ENCODE measurements around the gene FOXN4.

FOXN4 gene

GRCh38 chr12:109273354-109273753, 35.7 kb downstream of the FOXN4 start:
- Histone ChIP-seq H3K27me3 (ENCODE audit: control insufficient read depth in 1 of 2, insufficient read depth in 2 of 2, low read length in 2 of 2) (no peaks in the 10 kb centered on the region), H3K36me3 (ENCODE audit: control insufficient read depth in 1 of 2, insufficient read depth in 2 of 2, low read length in 2 of 2) (peaks cover 0 to 7% of the 10 kb centered on the region in 2 donors), H3K9me3 (ENCODE audit: control insufficient read depth in 1 of 2, low read length in 2 of 2) (no peaks in the 10 kb centered on the region), H3K9ac (ENCODE audit: low read depth in 1 of 2, low read length in 2 of 2) (no peak overlapping the region), H3K4me1 (ENCODE audit: control insufficient read depth in 1 of 2, insufficient read depth in 2 of 2, low read length in 2 of 2) (peaks cover 0 to 1% of the 10 kb centered on the region in 2 donors), H3K27ac (ENCODE audit: low read depth, low read length) (no peak overlapping the region), H3K4me3 (ENCODE audit: low read depth in 1 of 2, low read length in 2 of 2) (no peak overlapping the region)

GRCh38 chr12:109271418-109271817, 37.7 kb downstream of the FOXN4 start:
- H3K9me3 ChIP-seq (ENCODE audit: control insufficient read depth in 1 of 2, low read length in 2 of 2) = no peaks in the 10 kb centered on the region
- no peaks in the 10 kb centered on the region for H3K4me1 ChIP-seq (ENCODE audit: control insufficient read depth in 1 of 2, insufficient read depth in 2 of 2, low read length in 2 of 2)
- no peak overlapping the region for H3K9ac ChIP-seq (ENCODE audit: low read depth in 1 of 2, low read length in 2 of 2)
- H3K36me3 ChIP-seq (ENCODE audit: control insufficient read depth in 1 of 2, insufficient read depth in 2 of 2, low read length in 2 of 2) = peaks cover 4 to 20% of the 10 kb centered on the region in 2 donors
- H3K27ac ChIP-seq (ENCODE audit: low read depth, low read length) = no peak overlapping the region
- no peak overlapping the region for H3K4me3 ChIP-seq (ENCODE audit: low read depth in 1 of 2, low read length in 2 of 2)
- no peaks in the 10 kb centered on the region for H3K27me3 ChIP-seq (ENCODE audit: control insufficient read depth in 1 of 2, insufficient read depth in 2 of 2, low read length in 2 of 2)

- no peaks in the 10 kb centered on the region for H3K9me3 ChIP-seq (ENCODE audit: control insufficient read depth in 1 of 2, low read length in 2 of 2)
- no peak overlapping the region for H3K9ac ChIP-seq (ENCODE audit: low read depth in 1 of 2, low read length in 2 of 2)
- H3K27me3 ChIP-seq (ENCODE audit: control insufficient read depth in 1 of 2, insufficient read depth in 2 of 2, low read length in 2 of 2) = no peaks in the 10 kb centered on the region
- H3K36me3 ChIP-seq (ENCODE audit: control insufficient read depth in 1 of 2, insufficient read depth in 2 of 2, low read length in 2 of 2) = peaks cover 9 to 29% of the 10 kb centered on the region in 2 donors
- H3K27ac ChIP-seq (ENCODE audit: low read depth, low read length) = no peak overlapping the region
- no peaks in the 10 kb centered on the region for H3K4me1 ChIP-seq (ENCODE audit: control insufficient read depth in 1 of 2, insufficient read depth in 2 of 2, low read length in 2 of 2)
- H3K4me3 ChIP-seq (ENCODE audit: low read depth in 1 of 2, low read length in 2 of 2) = no peak overlapping the region
Measured at GRCh38 chr12:109270494-109270893, 38.6 kb downstream of the FOXN4 start.

- Histone ChIP-seq H3K27ac (ENCODE audit: low read depth, low read length) (no peak overlapping the region), H3K4me1 (ENCODE audit: control insufficient read depth in 1 of 2, insufficient read depth in 2 of 2, low read length in 2 of 2) (no peaks in the 10 kb centered on the region), H3K27me3 (ENCODE audit: control insufficient read depth in 1 of 2, insufficient read depth in 2 of 2, low read length in 2 of 2) (no peaks in the 10 kb centered on the region), H3K9ac (ENCODE audit: low read depth in 1 of 2, low read length in 2 of 2) (no peak overlapping the region), H3K9me3 (ENCODE audit: control insufficient read depth in 1 of 2, low read length in 2 of 2) (no peaks in the 10 kb centered on the region), H3K4me3 (ENCODE audit: low read depth in 1 of 2, low read length in 2 of 2) (no peak overlapping the region), H3K36me3 (ENCODE audit: control insufficient read depth in 1 of 2, insufficient read depth in 2 of 2, low read length in 2 of 2) (peaks cover 18 to 40% of the 10 kb centered on the region in 2 donors)
Measured at GRCh38 chr12:109269428-109269827, 39.7 kb downstream of the FOXN4 start.

GRCh38 chr12:109268896-109269295, 40.2 kb downstream of the FOXN4 start:
- Histone ChIP-seq H3K9me3 (ENCODE audit: control insufficient read depth in 1 of 2, low read length in 2 of 2) (no peaks in the 10 kb centered on the region), H3K4me3 (ENCODE audit: low read depth in 1 of 2, low read length in 2 of 2) (no peak overlapping the region), H3K27me3 (ENCODE audit: control insufficient read depth in 1 of 2, insufficient read depth in 2 of 2, low read length in 2 of 2) (no peaks in the 10 kb centered on the region), H3K4me1 (ENCODE audit: control insufficient read depth in 1 of 2, insufficient read depth in 2 of 2, low read length in 2 of 2) (no peaks in the 10 kb centered on the region), H3K9ac (ENCODE audit: low read depth in 1 of 2, low read length in 2 of 2) (no peak overlapping the region), H3K36me3 (ENCODE audit: control insufficient read depth in 1 of 2, insufficient read depth in 2 of 2, low read length in 2 of 2) (peaks cover 20 to 41% of the 10 kb centered on the region in 2 donors), H3K27ac (ENCODE audit: low read depth, low read length) (no peak overlapping the region)

GRCh38 chr12:109267361-109267760, 41.7 kb downstream of the FOXN4 start:
- H3K36me3 ChIP-seq (ENCODE audit: control insufficient read depth in 1 of 2, insufficient read depth in 2 of 2, low read length in 2 of 2) = peaks cover 21 to 44% of the 10 kb centered on the region in 2 donors
- no peak overlapping the region for H3K9ac ChIP-seq (ENCODE audit: low read depth in 1 of 2, low read length in 2 of 2)
- H3K27me3 ChIP-seq (ENCODE audit: control insufficient read depth in 1 of 2, insufficient read depth in 2 of 2, low read length in 2 of 2) = no peaks in the 10 kb centered on the region
- H3K4me1 ChIP-seq (ENCODE audit: control insufficient read depth in 1 of 2, insufficient read depth in 2 of 2, low read length in 2 of 2) = no peaks in the 10 kb centered on the region
- no peak overlapping the region for H3K4me3 ChIP-seq (ENCODE audit: low read depth in 1 of 2, low read length in 2 of 2)
- H3K27ac ChIP-seq (ENCODE audit: low read depth, low read length) = no peak overlapping the region
- no peaks in the 10 kb centered on the region for H3K9me3 ChIP-seq (ENCODE audit: control insufficient read depth in 1 of 2, low read length in 2 of 2)

GRCh38 chr12:109266106-109266879, 42.8 kb downstream of the FOXN4 start:
- H3K27me3 ChIP-seq (ENCODE audit: control insufficient read depth in 1 of 2, insufficient read depth in 2 of 2, low read length in 2 of 2) = no peaks in the 10 kb centered on the region
- H3K4me1 ChIP-seq (ENCODE audit: control insufficient read depth in 1 of 2, insufficient read depth in 2 of 2, low read length in 2 of 2) = no peaks in the 10 kb centered on the region
- no peak overlapping the region for H3K9ac ChIP-seq (ENCODE audit: low read depth in 1 of 2, low read length in 2 of 2)
- peaks cover 22 to 52% of the 10 kb centered on the region in 2 donors for H3K36me3 ChIP-seq (ENCODE audit: control insufficient read depth in 1 of 2, insufficient read depth in 2 of 2, low read length in 2 of 2)
- no peaks in the 10 kb centered on the region for H3K9me3 ChIP-seq (ENCODE audit: control insufficient read depth in 1 of 2, low read length in 2 of 2)
- no peak overlapping the region for H3K4me3 ChIP-seq (ENCODE audit: low read depth in 1 of 2, low read length in 2 of 2)
- no peak overlapping the region for H3K27ac ChIP-seq (ENCODE audit: low read depth, low read length)

GRCh38 chr12:109264943-109265650, 44.0 kb downstream of the FOXN4 start:
- Histone ChIP-seq H3K9ac (ENCODE audit: low read depth in 1 of 2, low read length in 2 of 2) (no peak overlapping the region), H3K36me3 (ENCODE audit: control insufficient read depth in 1 of 2, insufficient read depth in 2 of 2, low read length in 2 of 2) (peaks cover 27 to 63% of the 10 kb centered on the region in 2 donors), H3K27me3 (ENCODE audit: control insufficient read depth in 1 of 2, insufficient read depth in 2 of 2, low read length in 2 of 2) (no peaks in the 10 kb centered on the region), H3K27ac (ENCODE audit: low read depth, low read length) (no peak overlapping the region), H3K4me1 (ENCODE audit: control insufficient read depth in 1 of 2, insufficient read depth in 2 of 2, low read length in 2 of 2) (no peaks in the 10 kb centered on the region), H3K4me3 (ENCODE audit: low read depth in 1 of 2, low read length in 2 of 2) (no peak overlapping the region), H3K9me3 (ENCODE audit: control insufficient read depth in 1 of 2, low read length in 2 of 2) (no peaks in the 10 kb centered on the region)

GRCh38 chr12:109264095-109264942, 44.8 kb downstream of the FOXN4 start:
- Histone ChIP-seq H3K9ac (ENCODE audit: low read depth in 1 of 2, low read length in 2 of 2) (no peak overlapping the region), H3K27ac (ENCODE audit: low read depth, low read length) (no peak overlapping the region), H3K27me3 (ENCODE audit: control insufficient read depth in 1 of 2, insufficient read depth in 2 of 2, low read length in 2 of 2) (no peaks in the 10 kb centered on the region), H3K4me3 (ENCODE audit: low read depth in 1 of 2, low read length in 2 of 2) (no peak overlapping the region), H3K9me3 (ENCODE audit: control insufficient read depth in 1 of 2, low read length in 2 of 2) (no peaks in the 10 kb centered on the region), H3K4me1 (ENCODE audit: control insufficient read depth in 1 of 2, insufficient read depth in 2 of 2, low read length in 2 of 2) (no peaks in the 10 kb centered on the region), H3K36me3 (ENCODE audit: control insufficient read depth in 1 of 2, insufficient read depth in 2 of 2, low read length in 2 of 2) (peaks cover 32 to 66% of the 10 kb centered on the region in 2 donors)

- H3K27ac ChIP-seq (ENCODE audit: low read depth, low read length) = no peak overlapping the region
- no peaks in the 10 kb centered on the region for H3K27me3 ChIP-seq (ENCODE audit: control insufficient read depth in 1 of 2, insufficient read depth in 2 of 2, low read length in 2 of 2)
- H3K9ac ChIP-seq (ENCODE audit: low read depth in 1 of 2, low read length in 2 of 2) = no peak overlapping the region
- no peaks in the 10 kb centered on the region for H3K9me3 ChIP-seq (ENCODE audit: control insufficient read depth in 1 of 2, low read length in 2 of 2)
- no peak overlapping the region for H3K4me3 ChIP-seq (ENCODE audit: low read depth in 1 of 2, low read length in 2 of 2)
- no peaks in the 10 kb centered on the region for H3K4me1 ChIP-seq (ENCODE audit: control insufficient read depth in 1 of 2, insufficient read depth in 2 of 2, low read length in 2 of 2)
- peaks cover 36 to 71% of the 10 kb centered on the region in 2 donors for H3K36me3 ChIP-seq (ENCODE audit: control insufficient read depth in 1 of 2, insufficient read depth in 2 of 2, low read length in 2 of 2)
Measured at GRCh38 chr12:109263439-109263838, 45.6 kb downstream of the FOXN4 start.
